Activated T-helper 1 cell treated with anti-CD3 and anti-CD28 coated beads, Interleukin-12 subunit alpha, Interleukin-12 subunit beta, Interleukin-2, Interleukin-4 antibody, amounts not matched to agents 30 ng/mL and 10 ng/mL and 1 ng/mL, durations not matched to agents 14 hours and 24 hours and 36 hours (primary cell): Measurements from ENCODE around the gene CEP104. TPM values are rescaled to one million over a fixed set of nuclear protein-coding genes. Genes with fewer than 3 reads are reported as not detected.

Experiments
- DNase-seq: peaks from one replicate; pipeline ENCODE4 v3.0.0; 2021; ENCODE audit warnings: low spot score
- H3K27ac Mint-ChIP-seq: one replicate; pipeline ENCODE4 v1.8.0; 2021; ENCODE audit warnings: mild to moderate bottlenecking, mixed read lengths
- H3K27me3 Mint-ChIP-seq: one replicate; pipeline ENCODE4 v1.8.0; 2022; ENCODE audit warnings: mild to moderate bottlenecking, moderate library complexity, mixed read lengths; ENCODE audit not compliant: insufficient read depth
- H3K36me3 Mint-ChIP-seq: one replicate; pipeline ENCODE4 v1.8.0; 2021; ENCODE audit warnings: low read depth, mixed read lengths
- H3K4me1 Mint-ChIP-seq: one replicate; pipeline ENCODE4 v1.8.0; 2021; ENCODE audit warnings: low read depth, mixed read lengths
- H3K4me3 Mint-ChIP-seq: one replicate; pipeline ENCODE4 v1.8.0; 2021; ENCODE audit warnings: mild to moderate bottlenecking, moderate library complexity, mixed read lengths
- H3K9me3 Mint-ChIP-seq: one replicate; pipeline ENCODE4 v1.8.0; 2021; ENCODE audit warnings: mixed read lengths
- intact Hi-C: fragments of 100-400 bp; cut with micrococcal nuclease; formaldehyde crosslinking; loops from one replicate; pipeline ENCODE4 v1.15.1; 2024
- total RNA-seq: library from RNA; stranded (reverse); gene quantifications from 2 replicates; pipeline ENCODE4 v1.2.3, GENCODE V29; 2022

CEP104 gene
- total RNA-seq, 1 donor from 2014 or later, result 55.5 TPM

- intact Hi-C loops, result loop anchor here (5.0 to 10.0 kb wide), 2 partner anchors 150 to 1572 kb away; partner anchors contain the start of gene TPRG1L
- Mint-ChIP-seq H3K9me3 (no peaks in the 10 kb centered on the region), H3K4me3 (no peak overlapping the region), H3K4me1 (peaks cover 8% of the 10 kb centered on the region), H3K27me3 (peaks cover 5% of the 10 kb centered on the region), H3K27ac (no peak overlapping the region), H3K36me3 (peaks cover 1% of the 10 kb centered on the region)
- DNase-seq, result no peak
Observed at GRCh38 chr1:3774276-3774945, 82.6 kb downstream of the CEP104 start.

GRCh38 chr1:3773572-3774275 is 83.3 kb downstream of the CEP104 start:
- no peak overlapping the region for H3K4me3 Mint-ChIP-seq
- DNase-seq, result no peak
- no peaks in the 10 kb centered on the region for H3K9me3 Mint-ChIP-seq
- H3K36me3 Mint-ChIP-seq, result no peaks in the 10 kb centered on the region
- peaks cover 5% of the 10 kb centered on the region for H3K27me3 Mint-ChIP-seq
- intact Hi-C loops, result loop anchor here (5.0 to 10.0 kb wide), 2 partner anchors 149 to 1571 kb away; partner anchors contain the start of gene TPRG1L
- H3K27ac Mint-ChIP-seq, result no peak overlapping the region
- peaks cover 8% of the 10 kb centered on the region for H3K4me1 Mint-ChIP-seq

- Mint-ChIP-seq H3K9me3 (no peaks in the 10 kb centered on the region), H3K4me1 (peaks cover 8% of the 10 kb centered on the region), H3K27me3 (peaks cover 5% of the 10 kb centered on the region), H3K27ac (peak within 1 kb of the TSS; percentile 52), H3K36me3 (no peaks in the 10 kb centered on the region), H3K4me3 (peak within 1 kb of the TSS; percentile 75)
- DNase-seq, result no peak
- intact Hi-C loops, result loop anchor here (1.0 to 10.0 kb wide), 7 partner anchors 23 to 1571 kb away; partner anchors contain the start of genes C1orf174, CEP104, DFFB and LRRC47
Observed at GRCh38 chr1:3772715-3773571, 84.1 kb downstream of the CEP104 start, which contains the start of gene SMIM1. Gene SMIM1, plus strand, starts transcription at chr1:3772749. Its CDS starts 2,625 bp downstream, at chr1:3775374.

GRCh38 chr1:3772027-3772714 is 84.8 kb downstream of the CEP104 start:
- Mint-ChIP-seq H3K4me3 (peak overlapping the region; percentile 75), H3K36me3 (no peaks in the 10 kb centered on the region), H3K4me1 (peaks cover 8% of the 10 kb centered on the region), H3K9me3 (no peaks in the 10 kb centered on the region), H3K27ac (peak overlapping the region; percentile 52), H3K27me3 (peaks cover 9% of the 10 kb centered on the region)
- DNase-seq, result peak; percentile 80
- intact Hi-C loops, result loop anchor here (1.0 to 10.0 kb wide), 7 partner anchors 24 to 1570 kb away; partner anchors contain the start of genes C1orf174, CEP104, DFFB and LRRC47

GRCh38 chr1:3771108-3772026 is 85.6 kb downstream of the CEP104 start:
- Mint-ChIP-seq H3K27me3 (peaks cover 9% of the 10 kb centered on the region), H3K36me3 (no peaks in the 10 kb centered on the region), H3K4me1 (peaks cover 8% of the 10 kb centered on the region), H3K9me3 (no peaks in the 10 kb centered on the region), H3K4me3 (peak overlapping the region; percentile 75), H3K27ac (peak overlapping the region; percentile 52)
- intact Hi-C loops, result loop anchor here (1.0 to 10.0 kb wide), 7 partner anchors 24 to 1569 kb away; partner anchors contain the start of genes C1orf174, CEP104, DFFB and LRRC47
- no peak for DNase-seq

GRCh38 chr1:3770047-3770765 is 86.8 kb downstream of the CEP104 start:
- Mint-ChIP-seq H3K4me3 (peak overlapping the region; percentile 10), H3K36me3 (no peaks in the 10 kb centered on the region), H3K4me1 (peaks cover 5% of the 10 kb centered on the region), H3K27me3 (peaks cover 9% of the 10 kb centered on the region), H3K27ac (no peak overlapping the region), H3K9me3 (no peaks in the 10 kb centered on the region)
- intact Hi-C loops, result loop anchor here (5.0 to 10.0 kb wide), 2 partner anchors 145 to 1568 kb away; partner anchors contain the start of gene TPRG1L
- DNase-seq, result no peak

- no peak overlapping the region for H3K27ac Mint-ChIP-seq
- no peaks in the 10 kb centered on the region for H3K36me3 Mint-ChIP-seq
- peaks cover 9% of the 10 kb centered on the region for H3K27me3 Mint-ChIP-seq
- H3K4me3 Mint-ChIP-seq, result no peak overlapping the region
- DNase-seq, result no peak
- peaks cover 5% of the 10 kb centered on the region for H3K4me1 Mint-ChIP-seq
- H3K9me3 Mint-ChIP-seq, result no peaks in the 10 kb centered on the region
- intact Hi-C loops, result no loop called here
Observed at GRCh38 chr1:3768811-3769390, 88.1 kb downstream of the CEP104 start.

- intact Hi-C loops, result no loop called here
- Mint-ChIP-seq H3K4me3 (no peak overlapping the region), H3K27me3 (peaks cover 9% of the 10 kb centered on the region), H3K27ac (no peak overlapping the region), H3K4me1 (peaks cover 5% of the 10 kb centered on the region), H3K9me3 (no peaks in the 10 kb centered on the region), H3K36me3 (no peaks in the 10 kb centered on the region)
- no peak for DNase-seq
Observed at GRCh38 chr1:3767328-3767925, 89.6 kb downstream of the CEP104 start.

GRCh38 chr1:3763351-3764125 is 93.5 kb downstream of the CEP104 start:
- Mint-ChIP-seq H3K4me3 (no peak overlapping the region), H3K36me3 (no peaks in the 10 kb centered on the region), H3K4me1 (no peaks in the 10 kb centered on the region), H3K27ac (no peak overlapping the region), H3K27me3 (peaks cover 14% of the 10 kb centered on the region), H3K9me3 (peaks cover 6% of the 10 kb centered on the region)
- intact Hi-C loops, result no loop called here
- no peak for DNase-seq

- peaks cover 14% of the 10 kb centered on the region for H3K27me3 Mint-ChIP-seq
- no peak overlapping the region for H3K27ac Mint-ChIP-seq
- intact Hi-C loops, result no loop called here
- no peak for DNase-seq
- H3K9me3 Mint-ChIP-seq, result peaks cover 6% of the 10 kb centered on the region
- H3K4me1 Mint-ChIP-seq, result no peaks in the 10 kb centered on the region
- H3K36me3 Mint-ChIP-seq, result no peaks in the 10 kb centered on the region
- no peak overlapping the region for H3K4me3 Mint-ChIP-seq
Observed at GRCh38 chr1:3762873-3763228, 94.2 kb downstream of the CEP104 start.
